Esophagus squamous epithelium (tissue), 4 donors: ENCODE data around the gene DHX57.

Source experiments
- POLR2A ChIP-seq, 4 donors: fragments of 450-650 bp; IDR thresholded peaks; one replicate each; pipeline ENCODE4 v1.6.1; 2017; ENCODE audit warnings: antibody characterized with exemption in 4 of 4, mild to moderate bottlenecking in 4 of 4, moderate library complexity in 3 of 4
- TF ChIP-seq, protein P1 (sequence below), 6 experiments: fragments of 450-650 bp in 4 of 6; fragments of 200-600 bp in 2 of 6; sonication (generic) in 2 of 6; IDR thresholded peaks; one replicate each; pipeline ENCODE4 v1.5.1; 2016 to 2019; ENCODE audit warnings: antibody characterized with exemption in 6 of 6, mild to moderate bottlenecking in 4 of 6, moderate library complexity in 4 of 6

DNA sequence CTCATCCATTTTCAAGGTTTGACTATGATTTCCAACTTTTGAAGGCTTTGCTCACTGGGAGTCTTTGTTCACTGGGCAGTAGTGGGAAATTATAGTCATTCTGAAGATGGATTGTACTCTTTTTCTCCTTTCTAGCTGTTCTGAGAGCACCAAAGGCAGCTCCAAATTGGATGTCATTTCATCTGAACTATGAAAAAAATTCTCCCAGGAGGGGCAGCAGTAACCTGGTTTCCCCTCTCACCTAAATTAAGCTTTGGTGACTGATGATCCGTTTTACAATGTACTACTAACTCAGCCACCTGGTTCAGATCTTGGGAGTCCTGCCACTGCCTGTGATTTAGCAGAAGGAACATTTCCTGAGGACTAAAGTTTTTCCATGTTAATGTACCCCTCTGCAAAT lies 31.5 kb upstream of the DHX57 start:
- TF ChIP-seq, protein P1, sequence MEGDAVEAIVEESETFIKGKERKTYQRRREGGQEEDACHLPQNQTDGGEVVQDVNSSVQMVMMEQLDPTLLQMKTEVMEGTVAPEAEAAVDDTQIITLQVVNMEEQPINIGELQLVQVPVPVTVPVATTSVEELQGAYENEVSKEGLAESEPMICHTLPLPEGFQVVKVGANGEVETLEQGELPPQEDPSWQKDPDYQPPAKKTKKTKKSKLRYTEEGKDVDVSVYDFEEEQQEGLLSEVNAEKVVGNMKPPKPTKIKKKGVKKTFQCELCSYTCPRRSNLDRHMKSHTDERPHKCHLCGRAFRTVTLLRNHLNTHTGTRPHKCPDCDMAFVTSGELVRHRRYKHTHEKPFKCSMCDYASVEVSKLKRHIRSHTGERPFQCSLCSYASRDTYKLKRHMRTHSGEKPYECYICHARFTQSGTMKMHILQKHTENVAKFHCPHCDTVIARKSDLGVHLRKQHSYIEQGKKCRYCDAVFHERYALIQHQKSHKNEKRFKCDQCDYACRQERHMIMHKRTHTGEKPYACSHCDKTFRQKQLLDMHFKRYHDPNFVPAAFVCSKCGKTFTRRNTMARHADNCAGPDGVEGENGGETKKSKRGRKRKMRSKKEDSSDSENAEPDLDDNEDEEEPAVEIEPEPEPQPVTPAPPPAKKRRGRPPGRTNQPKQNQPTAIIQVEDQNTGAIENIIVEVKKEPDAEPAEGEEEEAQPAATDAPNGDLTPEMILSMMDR (IDR thresholded peaks at IDR 0.05), result no peak
- no peak for TF ChIP-seq POLR2A (IDR thresholded peaks at IDR 0.05)
